ENCODE measurements around the gene RCL1.
"Not testable (repeated sequence)": the region's sequence is repeated elsewhere in the genome, so short reads cannot be mapped to it uniquely, and the experiment has no call there.

Gene RCL1

GRCh38 chr9:4783191-4783590 is 9.6 kb upstream of the RCL1 start:
- H3K4me1 ChIP-seq (ENCODE audit: control insufficient read depth in 2 of 2, insufficient read depth in 2 of 2, low read length in 2 of 2); H3K4me3 ChIP-seq (ENCODE audit: low read length in 2 of 2); H3K9ac ChIP-seq (ENCODE audit: low read depth in 1 of 2, low read length in 2 of 2); H3K36me3 ChIP-seq (ENCODE audit: control insufficient read depth in 2 of 2, insufficient read depth in 2 of 2, low read length in 2 of 2); H3K9me3 ChIP-seq (ENCODE audit: control insufficient read depth in 2 of 2, low read length in 2 of 2); H3K27ac ChIP-seq (ENCODE audit: low read depth in 2 of 2, low read length in 2 of 2); H3K27me3 ChIP-seq (ENCODE audit: control insufficient read depth in 2 of 2, insufficient read depth in 2 of 2, low read length in 2 of 2): not testable (repeated sequence)

- H3K27ac ChIP-seq (ENCODE audit: low read depth in 2 of 2, low read length in 2 of 2), result no peak overlapping the region
- H3K4me1 ChIP-seq (ENCODE audit: control insufficient read depth in 2 of 2, insufficient read depth in 2 of 2, low read length in 2 of 2), result no peaks in the 10 kb centered on the region
- H3K36me3 ChIP-seq (ENCODE audit: control insufficient read depth in 2 of 2, insufficient read depth in 2 of 2, low read length in 2 of 2), result no peaks in the 10 kb centered on the region
- no peak overlapping the region for H3K4me3 ChIP-seq (ENCODE audit: low read length in 2 of 2)
- H3K9ac ChIP-seq (ENCODE audit: low read depth in 1 of 2, low read length in 2 of 2), result no peak overlapping the region
- no peaks in the 10 kb centered on the region for H3K27me3 ChIP-seq (ENCODE audit: control insufficient read depth in 2 of 2, insufficient read depth in 2 of 2, low read length in 2 of 2)
- no peaks in the 10 kb centered on the region for H3K9me3 ChIP-seq (ENCODE audit: control insufficient read depth in 2 of 2, low read length in 2 of 2)
Observed at GRCh38 chr9:4784403-4784802, 8.3 kb upstream of the RCL1 start.

- Histone ChIP-seq H3K4me3 (ENCODE audit: low read length in 2 of 2) (no peak overlapping the region), H3K9me3 (ENCODE audit: control insufficient read depth in 2 of 2, low read length in 2 of 2) (no peaks in the 10 kb centered on the region), H3K9ac (ENCODE audit: low read depth in 1 of 2, low read length in 2 of 2) (no peak overlapping the region), H3K36me3 (ENCODE audit: control insufficient read depth in 2 of 2, insufficient read depth in 2 of 2, low read length in 2 of 2) (no peaks in the 10 kb centered on the region), H3K27ac (ENCODE audit: low read depth in 2 of 2, low read length in 2 of 2) (no peak overlapping the region), H3K27me3 (ENCODE audit: control insufficient read depth in 2 of 2, insufficient read depth in 2 of 2, low read length in 2 of 2) (peaks cover 0 to 3% of the 10 kb centered on the region in 2 donors), H3K4me1 (ENCODE audit: control insufficient read depth in 2 of 2, insufficient read depth in 2 of 2, low read length in 2 of 2) (no peaks in the 10 kb centered on the region)
Observed at GRCh38 chr9:4786599-4786998, 6.1 kb upstream of the RCL1 start.

GRCh38 chr9:4787876-4788275 is 4.9 kb upstream of the RCL1 start:
- no peaks in the 10 kb centered on the region for H3K36me3 ChIP-seq (ENCODE audit: control insufficient read depth in 2 of 2, insufficient read depth in 2 of 2, low read length in 2 of 2)
- H3K27ac ChIP-seq (ENCODE audit: low read depth in 2 of 2, low read length in 2 of 2), result no peak overlapping the region
- H3K9me3 ChIP-seq (ENCODE audit: control insufficient read depth in 2 of 2, low read length in 2 of 2), result no peaks in the 10 kb centered on the region
- H3K9ac ChIP-seq (ENCODE audit: low read depth in 1 of 2, low read length in 2 of 2), result no peak overlapping the region
- H3K27me3 ChIP-seq (ENCODE audit: control insufficient read depth in 2 of 2, insufficient read depth in 2 of 2, low read length in 2 of 2), result peaks cover 0 to 3% of the 10 kb centered on the region in 2 donors
- H3K4me1 ChIP-seq (ENCODE audit: control insufficient read depth in 2 of 2, insufficient read depth in 2 of 2, low read length in 2 of 2), result peaks cover 0 to 7% of the 10 kb centered on the region in 2 donors
- H3K4me3 ChIP-seq (ENCODE audit: low read length in 2 of 2), result no peak overlapping the region

GRCh38 chr9:4788703-4789102 is 4.0 kb upstream of the RCL1 start:
- H3K27me3 ChIP-seq (ENCODE audit: control insufficient read depth in 2 of 2, insufficient read depth in 2 of 2, low read length in 2 of 2), result peaks cover 0 to 3% of the 10 kb centered on the region in 2 donors
- H3K9me3 ChIP-seq (ENCODE audit: control insufficient read depth in 2 of 2, low read length in 2 of 2), result no peaks in the 10 kb centered on the region
- no peaks in the 10 kb centered on the region for H3K36me3 ChIP-seq (ENCODE audit: control insufficient read depth in 2 of 2, insufficient read depth in 2 of 2, low read length in 2 of 2)
- no peak overlapping the region for H3K4me3 ChIP-seq (ENCODE audit: low read length in 2 of 2)
- H3K27ac ChIP-seq (ENCODE audit: low read depth in 2 of 2, low read length in 2 of 2), result no peak overlapping the region
- H3K4me1 ChIP-seq (ENCODE audit: control insufficient read depth in 2 of 2, insufficient read depth in 2 of 2, low read length in 2 of 2), result peaks cover 0 to 7% of the 10 kb centered on the region in 2 donors
- no peak overlapping the region for H3K9ac ChIP-seq (ENCODE audit: low read depth in 1 of 2, low read length in 2 of 2)

GRCh38 chr9:4792054-4792571 is 631 bp upstream of the RCL1 start:
- Histone ChIP-seq H3K36me3 (ENCODE audit: control insufficient read depth in 2 of 2, insufficient read depth in 2 of 2, low read length in 2 of 2) (no peaks in the 10 kb centered on the region), H3K9me3 (ENCODE audit: control insufficient read depth in 2 of 2, low read length in 2 of 2) (no peaks in the 10 kb centered on the region), H3K4me1 (ENCODE audit: control insufficient read depth in 2 of 2, insufficient read depth in 2 of 2, low read length in 2 of 2) (peaks cover 2 to 7% of the 10 kb centered on the region in 2 donors), H3K27ac (ENCODE audit: low read depth in 2 of 2, low read length in 2 of 2) (no peak overlapping the region), H3K27me3 (ENCODE audit: control insufficient read depth in 2 of 2, insufficient read depth in 2 of 2, low read length in 2 of 2) (peaks cover 0 to 3% of the 10 kb centered on the region in 2 donors), H3K9ac (ENCODE audit: low read depth in 1 of 2, low read length in 2 of 2) (peak overlapping the region in 1 of 2 donors; percentile 46), H3K4me3 (ENCODE audit: low read length in 2 of 2) (peak overlapping the region; percentile 82 to 95)

GRCh38 chr9:4793459-4794395 is 983 bp downstream of the RCL1 start:
- Histone ChIP-seq H3K4me3 (ENCODE audit: low read length in 2 of 2) (peak overlapping the region; percentile 90 to 92), H3K4me1 (ENCODE audit: control insufficient read depth in 2 of 2, insufficient read depth in 2 of 2, low read length in 2 of 2) (peaks cover 2 to 10% of the 10 kb centered on the region in 2 donors), H3K36me3 (ENCODE audit: control insufficient read depth in 2 of 2, insufficient read depth in 2 of 2, low read length in 2 of 2) (no peaks in the 10 kb centered on the region), H3K27me3 (ENCODE audit: control insufficient read depth in 2 of 2, insufficient read depth in 2 of 2, low read length in 2 of 2) (peaks cover 0 to 3% of the 10 kb centered on the region in 2 donors), H3K9ac (ENCODE audit: low read depth in 1 of 2, low read length in 2 of 2) (peak overlapping the region; percentile 35 to 80), H3K27ac (ENCODE audit: low read depth in 2 of 2, low read length in 2 of 2) (peak overlapping the region; percentile 9 to 83), H3K9me3 (ENCODE audit: control insufficient read depth in 2 of 2, low read length in 2 of 2) (no peaks in the 10 kb centered on the region)

GRCh38 chr9:4794691-4795090 is 1.9 kb downstream of the RCL1 start:
- H3K9me3 ChIP-seq (ENCODE audit: control insufficient read depth in 2 of 2, low read length in 2 of 2), result no peaks in the 10 kb centered on the region
- no peak overlapping the region for H3K4me3 ChIP-seq (ENCODE audit: low read length in 2 of 2)
- H3K27me3 ChIP-seq (ENCODE audit: control insufficient read depth in 2 of 2, insufficient read depth in 2 of 2, low read length in 2 of 2), result peaks cover 0 to 3% of the 10 kb centered on the region in 2 donors
- peaks cover 2 to 10% of the 10 kb centered on the region in 2 donors for H3K4me1 ChIP-seq (ENCODE audit: control insufficient read depth in 2 of 2, insufficient read depth in 2 of 2, low read length in 2 of 2)
- no peak overlapping the region for H3K9ac ChIP-seq (ENCODE audit: low read depth in 1 of 2, low read length in 2 of 2)
- no peaks in the 10 kb centered on the region for H3K36me3 ChIP-seq (ENCODE audit: control insufficient read depth in 2 of 2, insufficient read depth in 2 of 2, low read length in 2 of 2)
- no peak overlapping the region for H3K27ac ChIP-seq (ENCODE audit: low read depth in 2 of 2, low read length in 2 of 2)

GRCh38 chr9:4795108-4795507 is 2.4 kb downstream of the RCL1 start:
- H3K4me1 ChIP-seq (ENCODE audit: control insufficient read depth in 2 of 2, insufficient read depth in 2 of 2, low read length in 2 of 2); H3K4me3 ChIP-seq (ENCODE audit: low read length in 2 of 2); H3K36me3 ChIP-seq (ENCODE audit: control insufficient read depth in 2 of 2, insufficient read depth in 2 of 2, low read length in 2 of 2); H3K27me3 ChIP-seq (ENCODE audit: control insufficient read depth in 2 of 2, insufficient read depth in 2 of 2, low read length in 2 of 2); H3K9me3 ChIP-seq (ENCODE audit: control insufficient read depth in 2 of 2, low read length in 2 of 2); H3K9ac ChIP-seq (ENCODE audit: low read depth in 1 of 2, low read length in 2 of 2); H3K27ac ChIP-seq (ENCODE audit: low read depth in 2 of 2, low read length in 2 of 2): not testable (repeated sequence)

GRCh38 chr9:4796530-4796929 is 3.8 kb downstream of the RCL1 start:
- no peaks in the 10 kb centered on the region for H3K9me3 ChIP-seq (ENCODE audit: control insufficient read depth in 2 of 2, low read length in 2 of 2)
- no peaks in the 10 kb centered on the region for H3K36me3 ChIP-seq (ENCODE audit: control insufficient read depth in 2 of 2, insufficient read depth in 2 of 2, low read length in 2 of 2)
- peaks cover 0 to 1% of the 10 kb centered on the region in 2 donors for H3K27me3 ChIP-seq (ENCODE audit: control insufficient read depth in 2 of 2, insufficient read depth in 2 of 2, low read length in 2 of 2)
- no peak overlapping the region for H3K9ac ChIP-seq (ENCODE audit: low read depth in 1 of 2, low read length in 2 of 2)
- peaks cover 2 to 10% of the 10 kb centered on the region in 2 donors for H3K4me1 ChIP-seq (ENCODE audit: control insufficient read depth in 2 of 2, insufficient read depth in 2 of 2, low read length in 2 of 2)
- H3K27ac ChIP-seq (ENCODE audit: low read depth in 2 of 2, low read length in 2 of 2), result no peak overlapping the region
- no peak overlapping the region for H3K4me3 ChIP-seq (ENCODE audit: low read length in 2 of 2)
